Karpas-422 (cell line): ENCODE data around the gene TAB2. TPM values are rescaled to one million over a fixed set of nuclear protein-coding genes. Genes with fewer than 3 reads are reported as not detected.

Source experiments
- DNase-seq: peaks from one replicate; pipeline ENCODE4 v3.0.0-alpha.2; 2015
- H2AFZ ChIP-seq: fragments of 200-600 bp; sonication (generic); 2 replicates; pipeline ENCODE4 v1.6.1; 2014; ENCODE audit warnings: antibody characterized with exemption, low read length, mixed read lengths
- H3K27ac ChIP-seq: fragments of 200-600 bp; sonication (generic); 2 replicates; pipeline ENCODE4 v1.5.1; 2014; ENCODE audit warnings: mild to moderate bottlenecking, low read length, moderate library complexity
- H3K27me3 ChIP-seq: fragments of 200-600 bp; sonication (generic); 2 replicates; pipeline ENCODE4 v1.6.1; 2014; ENCODE audit warnings: low read length, mixed read lengths
- H3K36me3 ChIP-seq: fragments of 200-600 bp; sonication (generic); 2 replicates; pipeline ENCODE4 v1.6.1; 2014; ENCODE audit warnings: low read length, mixed read lengths; ENCODE audit not compliant: insufficient read depth
- H3K4me1 ChIP-seq: fragments of 200-600 bp; sonication (generic); 2 replicates; pipeline ENCODE4 v1.6.1; 2014; ENCODE audit warnings: mild to moderate bottlenecking, low read length, mixed read lengths
- H3K4me2 ChIP-seq: fragments of 200-600 bp; sonication (generic); 2 replicates; pipeline ENCODE4 v1.6.1; 2014; ENCODE audit warnings: low read length, low read depth, mild to moderate bottlenecking; ENCODE audit not compliant: poor library complexity, severe bottlenecking
- H3K4me3 ChIP-seq: fragments of 200-600 bp; sonication (generic); 2 replicates; pipeline ENCODE4 v1.5.1; 2014; ENCODE audit warnings: mild to moderate bottlenecking, antibody characterized with exemption, low read length, mixed read lengths
- H3K79me2 ChIP-seq: fragments of 200-600 bp; sonication (generic); 2 replicates; pipeline ENCODE4 v1.6.1; 2014; ENCODE audit warnings: mild to moderate bottlenecking, low read length, mixed read lengths
- H3K9ac ChIP-seq: fragments of 200-600 bp; sonication (generic); 2 replicates; pipeline ENCODE4 v1.6.0; 2014; ENCODE audit warnings: low read length
- H3K9me2 ChIP-seq: fragments of 200-600 bp; sonication (generic), shearing (Covaris generic); replicated peaks from 2 replicates; pipeline ENCODE4 v1.6.0; 2014; ENCODE audit warnings: mild to moderate bottlenecking, low read length, moderate library complexity; ENCODE audit not compliant: insufficient read depth
- H3K9me3 ChIP-seq: fragments of 300-700, 200-600 bp; sonication (generic); 2 replicates; pipeline ENCODE4 v1.6.1; 2014; ENCODE audit warnings: low read length, mixed read lengths
- H4K20me1 ChIP-seq: fragments of 200-600 bp; sonication (generic); 2 replicates; pipeline ENCODE4 v1.6.1; 2014; ENCODE audit warnings: mild to moderate bottlenecking, antibody characterized with exemption, low read length, low read depth; ENCODE audit not compliant: insufficient read depth
- total RNA-seq: library from RNA; depleted of rRNA; stranded (reverse); fragments of >200 nt; shearing (Covaris generic); gene quantifications from 2 replicates; pipeline ENCODE4 v1.2.3, GENCODE V29; 2014; ENCODE audit warnings: low replicate concordance

Gene TAB2
- total RNA-seq, 1 experiment from 2014 or later = 23.4 TPM

DNA sequence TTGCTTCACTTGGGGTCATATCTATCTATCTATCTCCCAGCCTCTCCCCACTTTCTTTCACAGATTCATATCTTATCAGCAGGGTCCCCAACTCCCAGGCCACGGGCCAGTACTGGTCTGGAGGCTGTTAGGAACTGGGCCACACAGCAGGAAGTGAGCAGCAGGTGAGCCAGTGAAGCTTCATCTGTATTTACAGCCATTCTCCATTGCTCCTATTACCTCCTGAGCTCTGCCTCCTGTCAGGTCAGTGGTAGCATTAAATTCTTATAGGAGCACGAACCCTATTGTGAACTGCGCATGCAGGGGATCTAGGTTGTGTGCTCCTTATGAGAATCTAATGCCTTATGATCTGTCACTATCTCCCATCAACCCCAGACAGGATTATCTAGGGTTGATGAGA lies 14.8 kb upstream of the TAB2 start:
- Histone ChIP-seq H3K27me3 (no peaks in the 10 kb centered on the region), H3K79me2 (no peaks in the 10 kb centered on the region), H3K4me3 (no peak overlapping the region), H3K4me2 (no peak overlapping the region), H3K36me3 (no peaks in the 10 kb centered on the region), H3K9ac (no peak overlapping the region), H3K9me3 (no peaks in the 10 kb centered on the region), H4K20me1 (no peaks in the 10 kb centered on the region), H3K9me2 (no peaks in the 10 kb centered on the region), H2AFZ (no peak overlapping the region), H3K27ac (no peak overlapping the region), H3K4me1 (no peaks in the 10 kb centered on the region)
- DNase-seq = no peak

DNA sequence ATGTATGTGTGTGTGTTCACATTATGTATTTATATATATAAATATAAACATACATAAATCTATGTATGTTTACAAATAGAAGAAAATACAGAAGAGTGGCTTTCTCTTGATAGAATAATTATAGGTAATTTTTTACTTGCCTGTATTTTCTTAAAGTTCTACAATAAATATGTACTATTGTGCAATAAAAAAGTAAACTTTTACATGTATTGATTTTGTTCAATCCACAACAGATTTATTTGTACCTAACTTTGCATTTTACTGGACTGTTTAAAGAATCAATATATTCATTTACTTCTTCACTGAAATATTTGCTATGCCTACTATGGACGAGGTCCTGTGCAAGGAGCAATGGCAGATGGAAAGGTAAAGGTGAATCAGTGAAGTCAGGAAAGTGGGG lies 14.0 kb upstream of the TAB2 start:
- no peaks in the 10 kb centered on the region for H3K9me2 ChIP-seq
- H2AFZ ChIP-seq = no peak overlapping the region
- H3K9ac ChIP-seq = no peak overlapping the region
- DNase-seq = no peak
- H3K9me3 ChIP-seq = no peaks in the 10 kb centered on the region
- no peaks in the 10 kb centered on the region for H3K27me3 ChIP-seq
- H4K20me1 ChIP-seq = no peaks in the 10 kb centered on the region
- H3K36me3 ChIP-seq = no peaks in the 10 kb centered on the region
- no peak overlapping the region for H3K4me3 ChIP-seq
- H3K4me2 ChIP-seq = no peak overlapping the region
- no peaks in the 10 kb centered on the region for H3K4me1 ChIP-seq
- no peaks in the 10 kb centered on the region for H3K79me2 ChIP-seq
- H3K27ac ChIP-seq = no peak overlapping the region

DNA sequence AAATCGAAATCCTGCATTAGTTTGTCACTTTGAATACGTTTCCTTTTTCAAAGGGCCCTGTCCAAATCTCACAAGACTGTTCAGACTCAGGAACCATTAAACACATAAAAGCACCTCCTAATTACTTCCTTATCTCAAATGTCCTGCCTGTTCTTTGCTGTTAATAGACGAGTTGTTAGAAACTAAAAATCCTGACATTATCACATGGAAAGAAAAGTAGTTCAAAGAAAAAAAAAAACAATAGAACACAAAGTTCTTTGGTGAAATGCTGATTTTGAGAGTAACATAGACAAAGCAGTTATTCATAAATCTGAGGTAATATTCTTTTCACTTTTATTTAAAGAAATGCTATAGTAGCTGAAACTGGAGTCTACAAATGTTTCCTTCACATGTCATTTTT lies 12.1 kb upstream of the TAB2 start:
- Histone ChIP-seq H3K79me2 (no peaks in the 10 kb centered on the region), H3K36me3 (no peaks in the 10 kb centered on the region), H2AFZ (no peak overlapping the region), H3K9me3 (no peaks in the 10 kb centered on the region), H3K4me3 (no peak overlapping the region), H3K27me3 (no peaks in the 10 kb centered on the region), H4K20me1 (no peaks in the 10 kb centered on the region), H3K27ac (no peak overlapping the region), H3K4me2 (no peak overlapping the region), H3K9me2 (no peaks in the 10 kb centered on the region), H3K9ac (no peak overlapping the region), H3K4me1 (no peaks in the 10 kb centered on the region)
- DNase-seq = no peak

DNA sequence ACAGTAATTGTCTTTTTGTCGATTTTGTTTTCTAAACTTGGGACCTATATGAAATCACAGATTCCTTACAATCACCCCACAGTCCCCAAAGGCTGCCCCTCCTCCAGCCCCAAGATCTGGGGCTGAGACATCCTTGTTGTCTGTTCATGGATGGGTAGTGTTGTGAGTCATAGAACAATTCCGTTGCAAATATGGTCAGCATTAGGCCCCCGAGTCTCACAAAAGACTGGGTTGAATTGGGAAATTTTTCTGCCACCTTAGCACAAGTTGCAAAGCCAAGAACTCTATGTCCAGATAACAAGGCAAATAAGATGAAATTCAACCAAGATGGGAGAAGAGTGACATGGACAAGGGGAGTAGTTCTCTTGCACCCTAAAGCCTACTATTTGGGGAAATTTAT lies 10.5 kb upstream of the TAB2 start:
- Histone ChIP-seq H3K9ac (no peak overlapping the region), H4K20me1 (no peaks in the 10 kb centered on the region), H3K79me2 (no peaks in the 10 kb centered on the region), H3K4me3 (no peak overlapping the region), H2AFZ (no peak overlapping the region), H3K9me3 (no peaks in the 10 kb centered on the region), H3K4me1 (no peaks in the 10 kb centered on the region), H3K36me3 (no peaks in the 10 kb centered on the region), H3K4me2 (no peak overlapping the region), H3K27ac (no peak overlapping the region), H3K27me3 (no peaks in the 10 kb centered on the region), H3K9me2 (no peaks in the 10 kb centered on the region)
- DNase-seq = no peak

DNA sequence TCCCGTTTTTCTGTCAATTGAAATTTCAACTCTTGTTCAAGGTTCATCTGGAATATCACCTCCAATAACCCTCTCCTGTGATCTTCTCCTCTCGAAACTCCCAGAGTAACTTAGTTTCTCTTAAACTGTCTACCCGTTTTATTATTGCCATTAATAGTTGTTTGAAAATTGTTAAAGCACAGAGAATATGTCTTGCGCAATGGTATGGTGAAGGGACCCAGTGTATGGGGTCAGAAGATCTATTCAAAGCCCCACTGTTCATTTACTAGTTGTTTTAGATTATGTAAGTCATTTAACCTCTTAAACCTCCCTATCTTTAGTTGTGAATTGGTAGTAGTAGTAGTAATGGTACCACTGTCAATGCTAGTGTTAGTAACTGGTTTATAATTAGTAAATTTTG lies 6.2 kb upstream of the TAB2 start:
- H3K79me2 ChIP-seq = no peaks in the 10 kb centered on the region
- no peak overlapping the region for H3K27ac ChIP-seq
- no peak overlapping the region for H3K4me2 ChIP-seq
- H3K9ac ChIP-seq = no peak overlapping the region
- no peak for DNase-seq
- H3K4me1 ChIP-seq = peaks cover 5% of the 10 kb centered on the region
- H3K9me2 ChIP-seq = no peaks in the 10 kb centered on the region
- no peaks in the 10 kb centered on the region for H3K27me3 ChIP-seq
- H3K4me3 ChIP-seq = no peak overlapping the region
- no peaks in the 10 kb centered on the region for H3K36me3 ChIP-seq
- no peaks in the 10 kb centered on the region for H4K20me1 ChIP-seq
- no peaks in the 10 kb centered on the region for H3K9me3 ChIP-seq
- H2AFZ ChIP-seq = no peak overlapping the region

DNA sequence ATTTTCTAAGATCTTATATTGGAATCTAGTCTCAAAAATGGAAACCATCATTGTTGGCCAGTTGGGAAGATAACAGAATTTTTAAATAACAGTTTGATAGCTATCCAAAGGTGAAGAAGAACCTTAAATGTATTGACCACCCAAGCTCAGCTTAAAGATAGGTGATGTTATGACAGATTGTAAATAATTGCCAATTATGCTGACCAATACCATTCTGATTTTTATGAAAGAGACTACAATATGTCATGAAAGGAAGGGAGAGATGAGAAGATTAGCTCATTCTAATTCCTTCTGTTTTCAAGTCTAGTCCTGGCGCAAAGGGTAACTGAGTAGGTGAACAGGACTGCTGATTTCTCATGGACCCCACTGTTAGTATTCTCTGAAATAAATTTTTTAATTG lies 5.7 kb upstream of the TAB2 start:
- Histone ChIP-seq H3K4me1 (peaks cover 8% of the 10 kb centered on the region), H3K36me3 (no peaks in the 10 kb centered on the region), H3K9me3 (no peaks in the 10 kb centered on the region), H3K27ac (no peak overlapping the region), H4K20me1 (no peaks in the 10 kb centered on the region), H3K79me2 (no peaks in the 10 kb centered on the region), H2AFZ (no peak overlapping the region), H3K4me2 (no peak overlapping the region), H3K9me2 (no peaks in the 10 kb centered on the region), H3K27me3 (no peaks in the 10 kb centered on the region), H3K4me3 (no peak overlapping the region), H3K9ac (no peak overlapping the region)
- no peak for DNase-seq

DNA sequence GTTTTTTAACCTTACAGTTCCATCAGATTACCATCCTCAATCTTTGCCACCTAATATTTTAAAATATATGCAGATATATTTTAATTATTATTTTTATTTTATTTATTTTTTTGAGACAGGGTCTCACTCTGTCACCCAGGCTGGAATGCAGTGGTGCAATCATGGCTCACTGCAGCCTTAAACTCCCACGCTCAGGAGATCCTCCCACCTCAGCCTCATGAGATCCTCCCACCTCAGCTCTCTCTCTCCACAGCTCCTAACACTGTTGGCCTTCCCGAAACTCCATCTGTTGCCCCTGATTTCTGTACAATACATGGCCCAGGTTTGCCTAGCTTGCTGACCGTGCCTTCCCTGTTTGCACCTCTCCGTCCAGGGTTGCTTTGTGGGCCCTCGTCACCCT lies 4.4 kb upstream of the TAB2 start:
- H3K4me2 ChIP-seq = no peak overlapping the region
- H3K9me3 ChIP-seq = no peaks in the 10 kb centered on the region
- H3K4me3 ChIP-seq = no peak overlapping the region
- no peak for DNase-seq
- no peak overlapping the region for H3K9ac ChIP-seq
- H3K27me3 ChIP-seq = no peaks in the 10 kb centered on the region
- no peaks in the 10 kb centered on the region for H4K20me1 ChIP-seq
- no peaks in the 10 kb centered on the region for H3K36me3 ChIP-seq
- no peak overlapping the region for H3K27ac ChIP-seq
- H3K79me2 ChIP-seq = no peaks in the 10 kb centered on the region
- no peak overlapping the region for H2AFZ ChIP-seq
- no peaks in the 10 kb centered on the region for H3K9me2 ChIP-seq
- peaks cover 8% of the 10 kb centered on the region for H3K4me1 ChIP-seq

DNA sequence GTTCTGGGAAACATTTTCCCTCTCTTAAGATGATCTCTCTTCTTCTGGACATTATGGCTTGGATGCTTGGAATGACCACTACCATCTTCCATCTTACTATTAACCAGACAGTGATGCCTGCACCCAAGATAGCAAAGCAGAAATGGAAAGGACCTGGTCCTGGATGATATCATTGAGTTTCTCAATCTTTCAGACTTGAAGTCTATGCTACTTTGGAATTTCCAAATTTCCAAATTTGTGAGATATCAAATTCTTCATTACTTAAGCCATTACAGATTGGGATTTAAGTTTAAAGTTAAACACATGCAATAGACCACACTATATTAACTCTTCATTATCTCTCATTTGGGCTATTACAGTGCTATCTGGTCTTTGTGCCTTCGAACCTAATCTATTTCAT lies 3.7 kb upstream of the TAB2 start:
- H3K9ac ChIP-seq = no peak overlapping the region
- H2AFZ ChIP-seq = no peak overlapping the region
- no peak overlapping the region for H3K27ac ChIP-seq
- H3K4me3 ChIP-seq = no peak overlapping the region
- H3K4me2 ChIP-seq = no peak overlapping the region
- peaks cover 5% of the 10 kb centered on the region; the same call in 1 of the 2 replicates for H4K20me1 ChIP-seq
- H3K27me3 ChIP-seq = no peaks in the 10 kb centered on the region
- no peaks in the 10 kb centered on the region for H3K9me3 ChIP-seq
- peaks cover 12% of the 10 kb centered on the region for H3K4me1 ChIP-seq
- no peaks in the 10 kb centered on the region for H3K36me3 ChIP-seq
- no peak for DNase-seq
- peaks cover 5% of the 10 kb centered on the region for H3K79me2 ChIP-seq
- no peaks in the 10 kb centered on the region for H3K9me2 ChIP-seq

DNA sequence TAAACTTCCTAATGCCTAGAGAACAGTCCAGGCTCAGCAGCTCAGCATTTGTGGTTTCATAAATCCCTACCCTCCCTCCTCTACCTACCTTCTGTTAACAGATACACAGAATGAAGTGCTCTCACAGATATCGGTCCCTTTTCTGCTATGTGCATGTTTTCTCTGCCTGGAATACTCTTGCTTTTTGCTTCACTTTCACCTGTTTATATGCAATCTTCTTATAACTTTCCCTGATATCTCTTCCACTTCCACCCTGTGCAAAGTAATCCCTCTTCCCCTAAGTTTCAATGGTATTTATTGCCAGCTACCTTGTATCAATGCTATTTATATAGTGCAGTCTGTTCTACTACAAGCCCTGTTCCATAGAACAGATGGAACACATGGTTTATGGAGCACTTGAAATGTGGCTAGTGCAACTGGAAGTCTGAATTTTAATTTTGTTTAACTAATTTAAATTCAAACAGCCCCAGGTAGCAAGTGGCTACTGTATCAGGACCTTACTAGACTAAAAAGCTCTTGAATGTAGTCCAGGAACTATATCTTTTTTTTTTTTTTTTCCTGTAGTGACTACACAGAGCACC lies 3.1 kb upstream of the TAB2 start:
- H3K9me2 ChIP-seq = no peaks in the 10 kb centered on the region
- no peaks in the 10 kb centered on the region for H3K36me3 ChIP-seq
- H3K4me2 ChIP-seq = no peak overlapping the region
- H3K9me3 ChIP-seq = no peaks in the 10 kb centered on the region
- peaks cover 11% of the 10 kb centered on the region for H3K79me2 ChIP-seq
- H3K9ac ChIP-seq = no peak overlapping the region
- no peak overlapping the region for H2AFZ ChIP-seq
- H3K27ac ChIP-seq = no peak overlapping the region
- peaks cover 18% of the 10 kb centered on the region for H3K4me1 ChIP-seq
- H3K27me3 ChIP-seq = no peaks in the 10 kb centered on the region
- no peak overlapping the region for H3K4me3 ChIP-seq
- no peak for DNase-seq
- H4K20me1 ChIP-seq = peaks cover 10% of the 10 kb centered on the region; the same call in 1 of the 2 replicates
